Activated CD4-positive, alpha-beta T cell treated with anti-CD3 and anti-CD28 coated beads for 48 hours (primary cell): ENCODE measurements around the gene ZNF512B.
"Not testable (repeated sequence)": the region's sequence is repeated elsewhere in the genome, so short reads cannot be mapped to it uniquely, and the experiment has no call there.

Experiments
- DNase-seq: peaks from one replicate; pipeline ENCODE4 v3.0.0-alpha.2; 2020

The ZNF512B gene

DNA sequence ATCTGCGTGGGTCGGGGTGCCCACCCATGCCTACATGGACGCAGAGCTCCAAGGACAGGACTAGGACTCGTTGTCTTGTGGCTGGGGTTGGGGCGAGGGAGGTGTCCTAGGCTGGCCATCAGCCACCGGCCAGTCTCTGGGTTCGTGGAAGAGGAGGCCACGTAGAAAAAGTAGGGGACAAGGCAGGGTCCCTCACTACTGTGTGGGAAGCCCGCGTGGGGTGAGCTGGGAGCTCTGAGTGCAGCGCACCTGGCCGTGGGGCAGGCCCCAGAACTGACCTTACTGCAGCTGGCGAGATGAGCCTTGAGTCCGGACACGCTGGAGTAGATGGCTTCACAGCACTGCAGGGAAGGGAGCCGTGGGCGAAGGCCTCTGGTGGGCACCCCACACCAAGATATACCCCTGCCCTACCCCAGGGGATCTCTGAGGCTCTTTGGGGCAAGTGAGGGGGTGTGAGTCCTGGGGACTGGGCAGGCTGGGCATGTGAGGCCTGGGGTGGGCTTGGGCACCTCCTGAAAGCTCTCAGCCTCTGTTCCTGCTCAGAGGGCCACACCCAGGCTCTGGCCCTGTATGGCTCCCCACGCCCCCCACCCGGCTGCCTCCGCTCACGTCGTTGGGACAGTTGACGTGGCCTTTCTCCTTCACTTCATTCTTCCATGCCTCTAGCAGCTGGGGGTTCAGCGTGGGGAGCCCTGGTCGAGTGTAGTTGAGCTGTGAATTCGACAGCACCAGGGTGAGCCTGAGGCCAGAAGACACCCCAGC, 7.9 kb downstream of the ZNF512B start:
- DNase-seq, result no peak

DNA sequence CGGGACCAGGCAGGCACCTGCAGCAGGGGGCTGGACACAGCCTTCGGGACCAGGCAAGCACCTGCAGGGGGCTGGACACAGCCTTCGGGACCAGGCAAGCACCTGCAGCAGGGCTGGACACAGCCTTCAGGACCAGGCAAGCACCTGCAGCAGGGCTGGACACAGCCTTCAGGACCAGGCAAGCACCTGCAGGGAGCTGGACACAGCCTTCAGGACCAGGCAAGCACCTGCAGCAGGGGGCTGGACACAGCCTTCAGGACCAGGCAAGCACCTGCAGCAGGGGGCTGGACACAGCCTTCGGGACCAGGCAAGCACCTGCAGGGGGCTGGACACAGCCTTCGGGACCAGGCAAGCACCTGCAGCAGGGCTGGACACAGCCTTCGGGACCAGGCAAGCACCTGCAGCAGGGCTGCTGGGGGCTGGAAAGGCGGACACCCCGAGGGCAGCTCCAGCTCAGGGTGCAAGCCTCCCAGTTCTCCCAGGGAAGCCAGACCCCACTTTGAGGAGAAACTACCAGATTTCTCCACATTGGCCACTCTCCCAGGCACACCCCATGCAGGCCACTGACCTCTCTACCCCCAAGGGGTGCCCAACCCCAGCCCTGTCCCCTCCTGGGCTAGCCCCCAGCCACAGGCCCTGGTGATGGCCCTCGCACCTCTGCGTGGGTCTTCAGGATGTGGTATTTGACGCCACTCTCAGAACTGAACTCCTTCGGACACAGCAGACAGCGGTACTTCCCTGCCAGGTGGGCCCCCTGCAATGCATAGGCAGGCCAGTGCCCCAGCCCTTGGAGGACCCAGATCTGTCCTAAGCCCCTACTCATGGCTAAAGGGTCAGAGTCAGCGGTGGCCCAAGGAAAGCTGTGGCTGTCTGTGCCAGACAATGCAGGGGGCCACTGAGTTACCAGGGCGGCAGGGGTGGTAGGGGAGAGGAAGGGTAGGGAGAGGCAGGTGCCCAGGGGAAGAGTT, 8.8 kb downstream of the ZNF512B start:
- not testable (repeated sequence) for DNase-seq

DNA sequence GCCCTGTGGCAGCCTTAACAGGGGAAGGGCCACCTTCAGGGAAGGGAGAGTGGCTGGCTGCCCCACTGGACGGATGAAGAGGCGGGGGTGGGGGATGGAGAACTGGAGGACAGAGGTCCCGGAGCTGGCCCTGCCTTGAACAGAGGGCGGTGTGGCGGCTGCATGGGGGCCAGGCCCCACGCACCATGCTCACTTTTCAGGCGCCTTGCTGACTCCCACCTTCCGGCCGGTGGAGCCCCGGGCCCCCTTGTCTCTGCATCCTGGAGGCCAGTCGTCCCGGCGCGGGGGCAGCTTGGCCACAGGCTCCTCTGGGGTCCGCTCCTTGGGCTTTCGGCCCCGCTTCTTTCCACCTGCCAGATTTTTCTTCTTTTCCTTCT, 10.0 kb downstream of the ZNF512B start:
- DNase-seq, result no peak

DNA sequence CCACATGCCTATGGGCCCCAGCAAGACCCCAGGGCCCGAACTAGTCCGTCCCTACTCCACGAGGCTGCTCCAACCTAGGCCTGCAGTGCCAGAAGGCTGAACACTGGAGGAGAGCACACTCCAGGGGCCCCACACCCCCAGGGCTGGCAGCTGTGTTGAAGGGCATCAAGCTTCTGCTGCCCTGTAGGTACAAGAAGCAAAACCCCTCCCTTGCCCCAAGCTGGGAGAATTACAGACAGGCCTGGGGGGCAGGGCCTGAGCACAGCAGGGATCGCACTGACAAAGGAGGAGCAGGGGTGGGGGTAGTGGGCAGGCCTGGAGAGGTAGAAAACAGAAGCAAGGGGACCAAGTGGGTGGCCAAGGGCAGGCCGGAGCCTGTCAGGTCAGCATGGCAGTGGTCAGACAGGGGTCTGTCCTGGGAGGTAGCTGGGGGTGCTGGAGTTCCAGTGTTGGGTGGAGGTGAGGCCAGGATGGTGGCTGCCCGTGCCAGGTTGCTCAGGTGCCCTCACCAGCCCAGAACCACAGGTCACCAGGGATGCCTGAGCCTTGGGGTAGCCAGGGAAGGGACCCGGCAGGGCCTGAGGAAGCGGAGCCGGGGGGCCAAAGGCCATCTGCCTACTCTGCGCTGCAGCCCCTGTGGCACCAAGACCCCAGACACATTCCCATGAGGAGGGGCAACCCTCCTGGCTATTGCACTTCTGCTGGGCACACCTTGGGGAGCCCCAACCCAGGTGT, 10.6 kb downstream of the ZNF512B start:
- DNase-seq, result no peak

DNA sequence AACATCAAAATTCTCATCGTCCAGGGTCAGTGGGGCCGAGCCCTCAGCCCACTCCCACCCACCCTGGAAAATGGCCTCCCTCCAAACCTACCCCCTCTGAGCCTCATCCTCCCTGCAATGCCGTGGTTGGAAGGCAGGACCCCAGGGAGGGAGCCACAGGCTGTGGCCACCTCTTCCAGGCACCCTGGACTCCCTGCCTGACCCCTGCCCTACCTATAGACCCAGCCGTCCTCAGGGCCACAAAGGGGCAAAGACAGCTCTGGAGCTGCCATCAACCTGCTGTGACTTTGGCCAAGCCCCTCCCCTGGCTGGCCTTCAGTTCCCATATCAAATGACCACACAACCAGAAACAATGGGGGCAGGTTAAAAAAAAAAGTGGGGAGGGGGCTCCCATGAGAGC, 11.3 kb downstream of the ZNF512B start:
- DNase-seq, result no peak

DNA sequence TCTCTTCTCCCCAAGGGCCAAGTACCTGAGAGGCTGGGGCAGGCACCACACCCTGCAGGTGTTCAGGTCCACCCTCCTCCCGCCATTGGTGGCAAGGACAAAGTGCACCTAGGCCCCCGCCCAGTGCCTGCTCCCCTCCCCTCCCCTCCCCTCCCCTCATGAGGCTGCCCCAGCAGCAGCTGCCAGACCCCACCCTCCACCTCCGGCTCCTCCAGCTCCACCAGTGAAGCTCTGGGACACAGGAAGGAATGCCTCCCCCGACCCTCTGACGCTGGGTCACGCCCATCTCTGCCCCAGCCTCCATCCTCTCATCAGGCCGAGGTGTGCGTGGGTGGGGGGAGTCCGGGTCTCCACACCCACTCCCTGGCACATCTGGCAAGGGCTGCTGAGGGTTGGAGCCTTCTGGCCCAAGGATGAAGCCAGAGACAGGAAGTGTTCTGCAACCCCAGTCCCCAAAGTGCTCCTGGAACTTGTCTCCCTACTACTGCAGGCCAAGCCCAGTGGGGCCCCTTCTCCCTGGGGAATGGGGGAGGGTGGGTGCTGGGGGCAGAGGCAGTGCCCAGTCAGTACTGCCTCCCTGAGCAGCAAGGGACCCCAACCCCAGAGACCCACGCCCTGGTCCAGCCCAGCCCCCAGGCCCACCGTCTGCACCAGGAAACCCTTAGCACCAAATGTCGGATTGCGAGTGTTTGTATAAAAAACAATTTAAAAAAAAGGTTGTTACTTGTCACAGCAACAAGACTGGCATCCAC, 11.9 kb downstream of the ZNF512B start:
- peak; percentile 65 for DNase-seq

DNA sequence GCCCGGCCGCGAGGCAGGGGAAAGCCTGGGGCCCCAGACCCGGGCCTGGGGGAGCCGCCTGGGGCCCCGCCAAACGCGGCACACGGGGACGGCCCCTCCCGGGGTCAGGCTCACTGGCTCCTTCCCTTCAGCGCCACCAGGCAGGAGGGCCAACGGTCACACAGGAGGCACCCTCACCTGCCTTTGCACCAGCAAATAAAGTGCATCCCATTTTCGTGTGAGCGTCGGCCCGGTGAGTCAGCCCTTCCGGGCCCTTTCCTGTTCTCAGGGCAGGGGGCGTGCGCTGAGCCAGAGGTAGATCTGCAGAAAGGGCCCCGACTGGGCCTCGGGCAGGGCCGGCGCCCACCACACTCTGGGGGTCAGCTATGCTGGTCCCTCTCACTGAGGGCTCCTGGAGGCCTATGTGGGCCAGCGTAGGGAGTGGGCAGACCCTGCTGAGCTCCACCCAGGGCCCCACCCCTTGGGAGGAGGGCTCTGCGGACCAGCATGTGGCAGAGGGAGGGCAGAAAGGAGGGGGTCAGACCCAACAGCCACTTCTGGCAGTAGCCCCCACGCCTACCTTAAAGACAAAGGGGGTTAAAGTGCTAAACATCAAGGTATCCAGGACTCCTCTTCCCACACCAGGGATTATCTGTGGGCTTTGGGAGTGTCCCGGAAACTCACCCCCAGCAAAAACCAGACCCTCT, 12.6 kb downstream of the ZNF512B start:
- DNase-seq, result peak; percentile 84

DNA sequence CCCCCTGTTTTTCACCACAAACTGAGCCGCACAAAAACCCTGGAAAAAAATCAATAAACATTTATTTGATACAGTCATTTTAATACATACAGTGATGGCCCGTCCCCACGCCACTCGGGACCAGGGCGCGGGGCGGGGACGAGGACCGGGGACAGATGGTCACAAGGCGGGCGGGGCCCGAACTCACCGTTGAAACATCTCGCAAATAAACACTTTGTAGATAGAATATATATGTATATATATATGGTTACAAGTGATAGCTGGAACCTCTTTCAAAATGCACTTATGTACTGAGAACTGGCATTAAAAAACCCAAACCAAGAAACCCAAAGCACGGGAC, 13.1 kb downstream of the ZNF512B start:
- DNase-seq, result no peak

DNA sequence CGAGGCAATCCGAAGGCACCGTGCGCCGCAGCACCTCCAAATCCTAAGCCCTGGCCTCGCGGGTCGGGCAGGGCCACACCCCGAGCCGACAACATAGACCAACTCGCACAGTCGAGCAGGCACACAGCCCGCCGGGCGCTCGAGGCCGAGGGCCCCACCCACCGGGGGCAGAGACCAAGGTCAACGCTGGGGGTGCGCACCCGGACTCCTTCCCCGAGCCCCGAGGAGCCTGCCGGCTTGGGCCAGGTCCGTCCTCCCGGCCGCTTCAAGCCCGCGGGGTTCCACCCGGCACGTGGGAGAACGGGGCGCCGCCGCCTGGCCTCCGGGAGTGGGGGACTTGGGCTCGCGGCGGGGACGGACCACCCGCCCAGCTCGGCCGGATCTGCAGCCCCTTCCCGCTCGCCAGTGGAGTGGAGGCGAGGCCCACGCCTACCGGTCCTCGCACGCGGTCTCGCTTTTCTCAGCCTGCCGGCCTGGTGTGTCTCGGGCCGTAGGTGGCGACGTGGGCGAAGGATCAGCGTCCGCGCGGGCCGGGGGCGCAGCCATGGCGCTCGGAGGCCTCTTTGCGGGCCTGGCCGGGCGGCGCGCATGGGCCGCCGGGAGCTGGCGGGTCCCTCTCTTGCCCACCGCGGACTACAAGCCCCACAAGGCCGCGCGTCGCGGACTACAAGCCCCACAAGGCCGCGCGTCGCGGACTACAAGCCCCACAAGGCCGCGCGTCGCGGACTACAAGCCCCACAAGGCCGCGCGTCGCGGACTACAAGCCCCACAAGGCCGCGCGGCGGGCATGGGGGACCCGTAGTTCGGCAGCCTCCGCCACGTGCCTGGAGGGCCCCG, 13.7 kb downstream of the ZNF512B start, which contains the start of gene UCKL1:
Gene UCKL1, minus strand, starts transcription at position 590 of the 837 bp plus-strand sequence. Its CDS starts 44 bp downstream, at position 546.
- DNase-seq, result peak; percentile 93

DNA sequence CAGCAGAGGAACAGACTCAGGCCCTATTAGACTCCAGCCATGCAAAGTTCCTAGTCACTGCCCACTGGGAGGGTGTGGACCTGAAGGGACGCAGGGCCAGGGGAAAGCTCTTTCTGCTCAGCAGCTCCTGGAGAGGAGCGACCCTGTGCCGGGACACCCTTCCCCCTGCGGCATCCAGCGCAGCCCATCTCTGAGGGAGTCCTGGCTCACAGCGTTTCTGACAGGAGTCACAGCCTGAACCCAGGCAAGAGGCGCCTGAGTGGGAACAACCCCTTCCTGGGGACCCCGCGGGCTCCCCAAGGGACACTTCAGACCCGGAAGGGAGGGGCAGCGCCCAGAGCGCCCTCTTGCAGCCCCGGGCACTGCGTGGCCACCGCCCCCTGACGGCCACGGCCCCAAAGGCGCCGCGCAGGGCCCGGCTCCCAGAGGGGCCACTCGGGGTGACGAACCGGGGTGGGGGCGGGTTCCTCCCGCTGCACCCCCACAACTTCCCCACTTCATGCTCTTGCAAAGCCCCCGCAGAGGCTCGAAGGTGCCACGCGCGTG, 14.4 kb downstream of the ZNF512B start:
- DNase-seq, result peak; percentile 38

DNA sequence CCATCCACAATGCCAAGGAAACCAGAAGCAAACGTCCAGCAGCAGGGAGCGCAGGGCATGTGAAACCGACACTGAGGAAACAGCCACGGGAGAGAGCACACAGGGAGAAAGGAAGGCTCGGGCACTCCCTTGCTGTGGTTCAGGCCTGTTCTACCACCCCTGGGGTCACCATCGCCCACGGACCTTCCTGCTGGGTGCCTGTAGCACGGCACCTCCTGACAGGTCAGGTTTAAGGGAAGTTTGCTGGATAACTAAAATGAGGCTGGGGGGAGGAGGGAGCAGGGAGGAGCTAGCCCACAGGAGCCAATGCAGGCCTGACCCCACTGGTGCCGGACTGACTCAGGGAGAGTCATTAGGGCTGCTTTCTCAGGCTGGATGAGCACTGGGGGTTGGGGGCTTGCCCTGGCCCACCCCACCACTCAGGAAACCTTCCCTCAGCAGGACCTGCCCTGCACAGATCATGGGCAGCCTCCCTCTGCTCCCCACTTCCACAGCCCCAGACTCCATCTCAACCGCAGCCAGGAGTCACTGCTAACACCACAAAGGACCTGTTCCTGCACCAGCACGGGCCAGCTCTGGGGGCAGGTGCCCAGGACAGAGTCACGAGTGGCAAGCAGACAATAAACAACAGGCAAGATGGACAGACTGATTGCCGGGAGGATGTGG, 15.8 kb downstream of the ZNF512B start:
- no peak for DNase-seq

DNA sequence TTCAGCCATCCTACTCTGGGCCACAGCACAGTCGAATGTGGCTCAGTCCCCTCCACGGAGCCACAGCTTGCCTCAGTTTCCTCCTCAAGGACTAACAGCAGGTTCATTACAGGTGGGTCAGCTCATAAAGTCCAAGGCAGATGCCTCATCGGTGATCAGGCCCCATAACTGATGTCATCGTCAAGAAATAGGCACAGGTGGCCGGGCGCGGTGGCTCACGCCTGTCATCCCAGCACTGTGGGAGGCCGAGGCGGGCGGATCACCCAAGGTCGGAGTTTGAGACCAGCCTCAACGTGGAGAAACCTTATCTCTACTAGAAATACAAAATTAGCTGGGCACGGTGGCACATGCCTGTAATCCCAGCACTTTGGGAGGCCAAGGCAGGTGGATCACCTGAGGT, 17.0 kb downstream of the ZNF512B start:
- no peak for DNase-seq

DNA sequence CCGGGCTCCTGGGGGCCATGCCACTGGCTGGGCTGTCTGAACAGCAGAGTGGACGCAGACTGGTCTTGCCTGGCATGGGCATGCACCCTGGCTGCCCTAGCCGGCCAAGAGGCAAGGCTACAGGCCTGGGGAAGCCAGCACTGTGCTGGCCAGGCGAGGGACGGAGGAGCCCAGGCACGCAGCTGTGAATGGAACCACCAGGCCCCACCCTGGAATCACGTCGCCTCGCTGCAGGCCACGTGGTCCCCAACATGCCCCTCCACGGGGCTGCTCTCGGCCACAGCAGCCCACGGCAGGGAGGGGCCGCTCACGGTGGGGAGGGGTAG, 17.6 kb downstream of the ZNF512B start:
- DNase-seq, result no peak

DNA sequence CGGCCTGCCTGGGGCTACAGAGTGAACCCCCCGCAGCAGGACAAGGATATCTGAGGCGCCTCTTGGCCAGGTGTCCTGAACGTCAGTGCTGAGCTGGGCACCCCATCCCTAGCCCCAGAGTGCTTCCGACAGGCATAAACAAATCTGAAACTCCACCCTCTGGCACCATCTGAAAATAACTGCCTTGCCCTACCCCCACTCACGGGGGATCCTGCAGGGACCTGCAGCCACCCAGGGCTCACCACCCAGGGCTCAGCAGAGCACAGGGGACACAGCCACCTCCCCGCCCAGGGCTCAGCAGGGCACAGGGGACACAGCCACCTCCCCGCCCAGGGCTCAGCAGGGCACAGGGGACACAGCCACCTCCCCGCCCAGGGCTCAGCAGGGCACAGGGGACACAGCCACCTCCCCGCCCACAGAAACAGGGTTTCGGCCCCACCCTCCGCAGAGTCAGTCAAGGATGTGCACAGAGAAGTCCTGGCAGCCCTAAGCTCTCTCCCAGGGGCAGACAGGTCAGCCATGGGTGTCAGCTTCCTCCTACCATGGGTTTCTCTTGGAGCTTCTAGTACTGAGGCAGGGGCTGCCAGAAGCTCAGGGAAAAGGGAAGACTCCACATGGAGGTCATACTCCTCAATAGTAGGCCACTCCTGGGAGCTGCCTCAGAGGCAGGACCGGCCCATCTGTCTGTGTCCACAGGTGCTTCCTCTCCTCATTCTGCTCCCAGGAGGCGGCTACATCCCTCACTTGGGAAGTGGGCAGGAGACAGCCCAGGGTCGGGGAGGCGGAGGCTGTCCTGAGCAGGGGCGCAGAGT, 18.1 kb downstream of the ZNF512B start:
- no peak for DNase-seq

DNA sequence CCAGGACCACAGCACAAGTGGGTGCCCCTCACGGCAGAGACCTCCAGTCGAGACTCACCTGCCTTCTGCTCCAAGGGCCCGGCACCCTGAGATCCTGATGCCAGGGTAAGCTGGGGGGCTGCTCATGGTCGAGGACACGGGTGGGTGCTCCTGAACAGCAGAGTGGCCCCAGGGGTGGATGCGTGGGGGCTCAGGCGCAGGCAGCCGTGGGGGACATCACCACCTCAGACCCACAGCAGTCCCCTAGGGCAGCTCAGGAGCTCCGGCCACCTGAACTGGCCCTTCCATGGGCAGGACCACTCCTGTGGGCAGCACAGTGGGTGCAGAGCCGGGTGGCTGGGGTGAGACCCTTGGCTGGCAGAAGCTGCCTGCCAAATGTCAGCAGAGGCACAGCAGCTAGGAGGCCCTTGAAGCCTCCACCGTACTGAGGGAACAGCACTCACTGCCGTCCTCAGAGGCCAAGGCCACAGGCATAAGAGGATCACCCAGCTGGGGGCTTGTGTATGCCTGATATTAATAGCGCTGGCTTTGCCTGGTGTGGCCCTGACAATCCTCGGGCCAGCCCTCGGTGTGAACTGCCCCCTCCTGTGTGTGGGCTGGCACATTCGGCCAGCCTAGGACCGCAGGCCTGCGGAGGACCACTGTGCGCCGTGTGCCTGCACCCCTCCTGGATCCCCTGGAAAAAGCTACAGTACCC, 18.9 kb downstream of the ZNF512B start:
- no peak for DNase-seq

DNA sequence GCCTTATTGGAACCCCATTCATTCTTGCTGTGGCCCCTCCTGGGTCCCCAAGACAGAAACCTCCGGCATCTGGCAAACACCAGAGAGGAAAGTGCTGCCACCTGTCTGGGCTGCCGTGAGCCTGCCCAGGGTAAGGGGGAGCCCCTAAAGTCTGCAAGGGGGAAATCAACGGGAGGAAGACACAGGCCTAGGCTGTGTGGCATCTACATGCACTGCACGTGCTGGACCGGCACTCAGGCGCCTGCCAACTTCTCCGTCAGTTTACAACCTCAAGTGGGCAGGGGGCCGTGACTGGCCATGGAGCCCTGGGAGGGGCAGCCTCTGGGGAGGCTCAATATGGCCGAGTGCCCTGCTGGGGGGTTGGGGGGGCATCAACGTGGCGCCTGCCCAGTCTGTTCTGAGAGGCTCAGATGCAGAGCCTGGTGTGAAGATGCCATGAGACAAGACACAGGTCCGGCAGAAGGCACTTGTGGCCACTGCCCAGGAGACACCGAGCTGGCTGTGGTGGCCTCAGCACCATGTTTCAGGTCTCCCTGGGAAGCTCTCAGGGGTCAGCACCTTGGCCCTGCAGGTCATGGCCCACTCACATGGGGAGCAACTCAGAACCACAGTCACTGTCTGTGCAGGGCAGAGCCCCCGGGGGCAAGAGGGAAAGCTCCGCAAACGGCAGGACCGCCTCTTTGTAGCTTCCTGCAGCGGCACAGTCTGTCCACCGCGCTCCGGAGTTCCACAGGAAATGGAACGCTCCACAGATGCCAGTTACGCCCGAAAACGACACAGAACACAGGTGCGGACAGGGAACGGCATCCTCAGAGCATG, 21.9 kb downstream of the ZNF512B start:
- peak; percentile 45 for DNase-seq

DNA sequence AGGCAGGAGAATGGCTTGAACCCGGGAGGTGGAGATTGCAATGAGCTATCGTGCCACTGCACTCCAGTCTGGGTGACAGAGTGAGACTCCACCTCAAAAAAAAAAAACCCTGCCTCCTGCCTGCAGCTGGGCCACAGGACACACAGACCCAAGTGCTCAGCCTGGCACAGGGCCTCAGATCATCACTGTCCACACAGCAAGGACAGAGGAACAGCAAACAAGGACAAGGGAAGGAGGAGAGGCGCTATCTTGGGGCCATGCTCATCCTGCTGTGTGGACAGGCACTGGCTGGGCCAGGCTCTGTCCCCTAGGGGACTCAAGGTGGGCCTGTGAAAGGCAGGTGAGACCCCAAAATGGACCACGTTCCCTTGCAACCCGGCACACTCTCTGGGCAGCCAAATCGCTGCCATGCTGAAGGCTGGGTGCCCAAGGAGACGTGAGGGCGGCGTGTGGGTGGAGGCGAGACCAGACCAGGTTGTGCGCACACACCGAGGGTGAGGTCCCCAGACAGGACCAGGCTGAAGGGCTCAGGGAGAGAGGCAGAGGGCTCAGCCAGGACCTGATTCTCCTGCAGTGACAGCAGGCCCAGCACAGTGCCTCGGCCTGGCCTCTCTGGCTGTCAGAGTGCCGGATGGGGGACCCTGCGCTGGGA, 22.6 kb downstream of the ZNF512B start:
- no peak for DNase-seq
